Calu3 (cell line): ENCODE measurements around the gene ADAMTSL2. TPM values are rescaled to one million over a fixed set of nuclear protein-coding genes. Genes with fewer than 3 reads are reported as not detected.
A peak's percentile ranks its signal among the peaks of the same experiment; 100 is the strongest.

Experiments
- BruUV-seq: library from RNA; stranded (reverse); fragments of 400-500 nt; replicated peaks from 2 replicates; lab custom pipeline; 2021; lab: Mats Ljungman, UMichigan
- CTCF ChIA-PET: fragments of 300-600 bp; sonication (Branson Sonifier 250); formaldehyde crosslinking; loops from one replicate; lab custom pipeline; 2022; ENCODE audit warnings: antibody characterized with exemption; lab: Charles Lee
- DNase-seq: peaks from one replicate; pipeline ENCODE4 v3.0.0; 2022
- H3K27ac Mint-ChIP-seq: one replicate; pipeline ENCODE4 v1.8.0; 2022; ENCODE audit warnings: mixed read lengths; ENCODE audit not compliant: unreplicated experiment
- H3K27me3 Mint-ChIP-seq: one replicate; pipeline ENCODE4 v1.8.0; 2022; ENCODE audit warnings: mixed read lengths; ENCODE audit not compliant: unreplicated experiment
- H3K36me3 Mint-ChIP-seq: one replicate; pipeline ENCODE4 v1.8.0; 2022; ENCODE audit warnings: mild to moderate bottlenecking, moderate library complexity, mixed read lengths; ENCODE audit not compliant: insufficient read depth, unreplicated experiment
- H3K4me1 Mint-ChIP-seq: one replicate; pipeline ENCODE4 v1.8.0; 2022; ENCODE audit warnings: mild to moderate bottlenecking, low read depth, mixed read lengths; ENCODE audit not compliant: unreplicated experiment
- H3K4me3 Mint-ChIP-seq: one replicate; pipeline ENCODE4 v1.8.0; 2022; ENCODE audit warnings: mild to moderate bottlenecking, low read depth, moderate library complexity, mixed read lengths; ENCODE audit not compliant: unreplicated experiment
- H3K9me3 Mint-ChIP-seq: one replicate; pipeline ENCODE4 v1.8.0; 2022; ENCODE audit warnings: low read depth, mixed read lengths; ENCODE audit not compliant: unreplicated experiment
- intact Hi-C: fragments of 100-400 bp; cut with micrococcal nuclease; formaldehyde crosslinking; loops from one replicate; pipeline ENCODE4 v1.10.0; 2022; ENCODE audit not compliant: unreplicated experiment
- total RNA-seq: library from RNA; stranded (reverse); gene quantifications from 2 replicates; pipeline ENCODE4 v1.2.3, GENCODE V29; 2022
- TF ChIP-seq, protein P1 (sequence below): fragments of 200-600 bp; IDR thresholded peaks from one replicate; pipeline ENCODE4 v1.8.0; 2022; ENCODE audit warnings: antibody characterized with exemption; ENCODE audit not compliant: unreplicated experiment

The ADAMTSL2 gene
- total RNA-seq, 1 experiment from 2014 or later = 0.14 TPM

DNA sequence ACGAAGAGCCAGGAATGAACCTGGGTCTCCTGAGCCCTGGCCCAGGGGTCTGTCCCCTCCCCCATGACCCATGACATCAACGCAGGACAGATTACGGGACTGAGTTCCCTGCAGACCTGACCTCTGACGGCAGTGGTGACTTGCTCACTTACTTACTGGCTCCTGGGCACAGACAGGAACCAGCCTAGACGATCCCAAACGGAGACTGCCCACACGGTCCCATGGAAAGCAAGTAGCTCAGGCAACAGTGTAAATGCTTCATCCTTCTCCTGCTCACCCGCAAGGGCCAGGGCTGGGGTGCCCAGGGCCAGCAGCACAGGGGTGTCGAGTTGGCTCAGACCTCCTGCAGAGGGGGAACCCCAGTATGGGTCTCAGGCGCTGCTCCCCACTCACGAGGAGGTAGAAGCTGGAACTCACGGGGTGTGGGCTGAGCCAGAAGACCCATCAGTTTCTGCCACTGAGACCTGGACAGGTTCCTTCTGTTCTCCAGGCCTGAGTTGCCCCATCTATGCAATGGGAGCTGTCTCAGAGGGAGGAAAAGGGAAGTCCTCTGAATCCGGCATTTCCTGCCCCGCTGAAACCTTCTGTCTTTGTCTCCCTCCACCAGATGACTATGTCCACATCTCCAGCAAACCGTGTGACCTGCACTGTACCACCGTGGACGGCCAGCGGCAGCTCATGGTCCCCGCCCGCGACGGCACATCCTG lies 5.6 kb downstream of the ADAMTSL2 start:
- Mint-ChIP-seq H3K36me3 (no peaks in the 10 kb centered on the region), H3K4me1 (no peaks in the 10 kb centered on the region), H3K27ac (no peak overlapping the region), H3K4me3 (peak overlapping the region; percentile 60), H3K27me3 (peaks cover 34% of the 10 kb centered on the region), H3K9me3 (no peaks in the 10 kb centered on the region)
- intact Hi-C loops = no loop called here
- CTCF ChIA-PET = no interaction called here
- TF ChIP-seq, protein P1, sequence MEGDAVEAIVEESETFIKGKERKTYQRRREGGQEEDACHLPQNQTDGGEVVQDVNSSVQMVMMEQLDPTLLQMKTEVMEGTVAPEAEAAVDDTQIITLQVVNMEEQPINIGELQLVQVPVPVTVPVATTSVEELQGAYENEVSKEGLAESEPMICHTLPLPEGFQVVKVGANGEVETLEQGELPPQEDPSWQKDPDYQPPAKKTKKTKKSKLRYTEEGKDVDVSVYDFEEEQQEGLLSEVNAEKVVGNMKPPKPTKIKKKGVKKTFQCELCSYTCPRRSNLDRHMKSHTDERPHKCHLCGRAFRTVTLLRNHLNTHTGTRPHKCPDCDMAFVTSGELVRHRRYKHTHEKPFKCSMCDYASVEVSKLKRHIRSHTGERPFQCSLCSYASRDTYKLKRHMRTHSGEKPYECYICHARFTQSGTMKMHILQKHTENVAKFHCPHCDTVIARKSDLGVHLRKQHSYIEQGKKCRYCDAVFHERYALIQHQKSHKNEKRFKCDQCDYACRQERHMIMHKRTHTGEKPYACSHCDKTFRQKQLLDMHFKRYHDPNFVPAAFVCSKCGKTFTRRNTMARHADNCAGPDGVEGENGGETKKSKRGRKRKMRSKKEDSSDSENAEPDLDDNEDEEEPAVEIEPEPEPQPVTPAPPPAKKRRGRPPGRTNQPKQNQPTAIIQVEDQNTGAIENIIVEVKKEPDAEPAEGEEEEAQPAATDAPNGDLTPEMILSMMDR = no peak
- no TSS peak for BruUV-seq
- DNase-seq = no peak

DNA sequence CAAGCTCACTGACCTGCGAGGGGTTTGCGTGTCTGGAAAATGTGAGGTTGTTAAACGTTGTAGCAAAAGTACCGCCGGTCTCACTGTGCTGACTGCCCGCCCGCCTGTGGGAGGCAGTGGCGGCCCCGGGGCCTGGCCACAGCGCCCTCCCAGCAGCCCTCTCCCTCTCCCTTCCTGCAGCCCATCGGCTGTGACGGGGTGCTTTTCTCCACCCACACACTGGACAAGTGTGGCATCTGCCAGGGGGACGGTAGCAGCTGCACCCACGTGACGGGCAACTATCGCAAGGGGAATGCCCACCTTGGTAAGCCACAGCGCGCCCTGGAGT lies 6.2 kb downstream of the ADAMTSL2 start:
- no peak overlapping the region for H3K27ac Mint-ChIP-seq
- no peaks in the 10 kb centered on the region for H3K4me1 Mint-ChIP-seq
- no peaks in the 10 kb centered on the region for H3K36me3 Mint-ChIP-seq
- BruUV-seq = no TSS peak
- intact Hi-C loops = no loop called here
- DNase-seq = no peak
- no peak overlapping the region for H3K4me3 Mint-ChIP-seq
- CTCF ChIA-PET = no interaction called here
- H3K9me3 Mint-ChIP-seq = no peaks in the 10 kb centered on the region
- peaks cover 29% of the 10 kb centered on the region for H3K27me3 Mint-ChIP-seq
- TF ChIP-seq, protein P1 = no peak

DNA sequence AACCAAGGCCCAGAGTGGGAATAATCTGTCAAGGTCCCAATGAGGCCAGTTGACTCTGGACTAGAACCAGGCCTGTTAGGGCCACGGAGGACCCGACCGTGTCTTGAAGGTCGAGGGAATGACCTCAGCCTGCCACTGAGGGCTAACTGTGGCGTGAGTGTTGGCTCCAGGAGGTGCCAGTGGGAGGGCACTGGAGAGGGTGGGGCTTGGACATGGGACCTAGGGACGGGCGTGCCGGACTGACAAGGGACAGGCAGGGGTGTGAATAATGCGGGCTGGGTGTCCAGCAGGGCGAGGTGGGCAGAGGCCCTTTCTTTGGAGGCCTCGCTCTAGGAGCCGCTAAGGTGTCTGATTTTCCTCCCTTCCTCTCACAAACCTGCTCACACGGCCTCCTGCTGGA lies 7.5 kb downstream of the ADAMTSL2 start:
- Mint-ChIP-seq H3K4me3 (no peak overlapping the region), H3K27me3 (peaks cover 23% of the 10 kb centered on the region), H3K9me3 (no peaks in the 10 kb centered on the region), H3K36me3 (no peaks in the 10 kb centered on the region), H3K4me1 (no peaks in the 10 kb centered on the region), H3K27ac (no peak overlapping the region)
- intact Hi-C loops = no loop called here
- no TSS peak for BruUV-seq
- DNase-seq = no peak
- TF ChIP-seq, protein P1 = no peak
- CTCF ChIA-PET = no interaction called here

DNA sequence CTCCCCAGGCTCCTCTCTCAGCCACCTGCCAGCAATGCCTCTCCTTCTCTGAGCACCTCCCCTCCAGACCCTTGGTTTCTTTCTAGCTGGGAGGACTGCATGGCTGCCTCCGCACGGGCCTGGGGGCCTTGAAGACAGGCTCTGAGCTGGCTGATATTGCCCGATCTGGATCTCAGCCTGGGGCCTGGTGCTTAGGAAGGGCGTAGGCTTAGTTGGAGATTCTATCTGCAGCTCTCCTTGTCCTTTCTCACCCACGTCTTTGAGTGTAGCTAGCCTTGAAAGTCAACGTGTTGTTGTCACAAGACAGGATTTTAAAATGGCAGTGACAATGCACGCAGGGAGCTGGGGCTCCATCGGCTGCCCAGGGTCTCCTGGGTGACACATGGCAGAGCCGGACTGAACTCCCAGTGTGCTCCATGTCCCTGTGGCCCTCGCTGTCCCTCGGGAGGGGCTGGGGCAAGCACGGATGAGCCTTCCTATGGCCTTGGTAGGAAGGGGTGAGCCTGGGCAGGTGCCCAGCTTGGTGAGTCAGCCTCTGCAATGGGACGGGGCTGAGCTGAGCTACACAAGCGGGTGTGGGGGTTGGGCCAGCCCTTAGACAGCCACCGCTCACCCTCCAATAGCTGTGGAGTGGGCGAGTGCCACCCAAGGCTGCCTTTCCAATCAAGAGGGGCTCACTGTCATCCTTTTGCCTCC lies 9.4 kb downstream of the ADAMTSL2 start:
- peaks cover 34% of the 10 kb centered on the region for H3K27me3 Mint-ChIP-seq
- DNase-seq = no peak
- TF ChIP-seq, protein P1 = no peak
- H3K27ac Mint-ChIP-seq = no peak overlapping the region
- no peaks in the 10 kb centered on the region for H3K4me1 Mint-ChIP-seq
- no peak overlapping the region for H3K4me3 Mint-ChIP-seq
- H3K9me3 Mint-ChIP-seq = no peaks in the 10 kb centered on the region
- no TSS peak for BruUV-seq
- CTCF ChIA-PET = no interaction called here
- no peaks in the 10 kb centered on the region for H3K36me3 Mint-ChIP-seq
- intact Hi-C loops = no loop called here
